H1 (cell line): ENCODE measurements around the gene FBXO21. TPM values are rescaled to one million over a fixed set of nuclear protein-coding genes. Genes with fewer than 3 reads are reported as not detected.

Experiments
- CTCF ChIA-PET: fragments of 300-600 bp; sonication (Branson Sonifier 250); formaldehyde crosslinking; loops from one replicate; lab custom pipeline; 2021; ENCODE audit not compliant: partially characterized antibody; lab: Charles Lee
- POLR2A ChIA-PET: fragments of 300-600 bp; sonication (Branson Sonifier 250); formaldehyde crosslinking; loops from one replicate; lab custom pipeline; 2021; ENCODE audit warnings: inconsistent platforms; ENCODE audit not compliant: partially characterized antibody; lab: Charles Lee
- DNase-seq, 2 experiments: peaks; one replicate each; pipeline versions ENCODE4 v3.0.0 to v3.0.0-alpha.2; 2010 to 2022; ENCODE audit warnings: low spot score in 2 of 2, low read depth in 1 of 2, mixed read lengths in 1 of 2
- FAIRE-seq: peaks from 2 replicates; lab custom pipeline; 2011; peaks lifted over from hg19 to GRCh38; lab: Jason Lieb, UNC
- H2AFZ ChIP-seq: 2 replicates; pipeline ENCODE4 v1.8.1; 2012; ENCODE audit warnings: low read length, inconsistent platforms
- H2AK5ac ChIP-seq: 2 replicates; pipeline ENCODE4 v1.6.1; 2013; ENCODE audit warnings: low read depth, low read length
- H2BK120ac ChIP-seq: replicated peaks from 2 replicates; pipeline ENCODE3; 2013; ENCODE audit warnings: low read depth, low read length, inconsistent platforms
- H2BK12ac ChIP-seq: 2 replicates; pipeline ENCODE4 v1.6.1; 2013; ENCODE audit warnings: low read depth, low read length
- H2BK15ac ChIP-seq: 2 replicates; pipeline ENCODE4 v1.6.1; 2013; ENCODE audit warnings: low read length
- H2BK20ac ChIP-seq: 2 replicates; pipeline ENCODE4 v1.6.1; 2013; ENCODE audit warnings: low read length
- H2BK5ac ChIP-seq: 2 replicates; pipeline ENCODE4 v1.6.1; 2013; ENCODE audit warnings: low read depth, low read length
- H3K14ac ChIP-seq: 2 replicates; pipeline ENCODE4 v1.6.1; 2013; ENCODE audit warnings: inconsistent platforms; ENCODE audit not compliant: insufficient read length
- H3K18ac ChIP-seq: 2 replicates; pipeline ENCODE4 v1.6.1; 2013; ENCODE audit warnings: low read length; ENCODE audit errors: extremely low read depth
- H3K23ac ChIP-seq: 2 replicates; pipeline ENCODE4 v1.6.1; 2013; ENCODE audit warnings: inconsistent platforms; ENCODE audit not compliant: insufficient read length
- H3K23me2 ChIP-seq: 2 replicates; pipeline ENCODE4 v1.6.1; 2013; ENCODE audit warnings: low read depth, low read length
- H3K27ac ChIP-seq: 2 replicates; pipeline ENCODE4 v1.6.1; 2011; ENCODE audit warnings: low read depth, low read length, inconsistent platforms
- H3K27me3 ChIP-seq, 4 experiments: replicated peaks in 1 of 4; 1 replicate in 1 of 4; 2 replicates in 3 of 4; pipeline versions ENCODE4 v1.6.1 to v1.8.1; 2011 to 2013; ENCODE audit warnings: low read length in 3 of 4, mild to moderate bottlenecking in 3 of 4, inconsistent platforms in 2 of 4, mixed read lengths in 2 of 4, moderate library complexity in 1 of 4; ENCODE audit not compliant: control insufficient read depth in 3 of 4, insufficient read depth in 3 of 4; ENCODE audit errors: extremely low read depth in 1 of 4
- H3K36me3 ChIP-seq, 4 experiments: 2 replicates each; pipeline versions ENCODE4 v1.6.1 to v1.8.1; 2011 to 2013; ENCODE audit warnings: mild to moderate bottlenecking in 4 of 4, low read length in 3 of 4, moderate library complexity in 2 of 4, control low read depth in 1 of 4, inconsistent platforms in 1 of 4; ENCODE audit not compliant: insufficient read depth in 4 of 4, control insufficient read depth in 2 of 4
- H3K4ac ChIP-seq: replicated peaks from 2 replicates; pipeline ENCODE3; 2013; ENCODE audit warnings: low read length, low read depth, mixed read lengths, inconsistent platforms; ENCODE audit not compliant: insufficient read length
- H3K4me1 ChIP-seq, 4 experiments: replicated peaks in 1 of 4; 1 replicate in 1 of 4; 2 replicates in 3 of 4; pipeline versions ENCODE4 v1.6.1 to v1.8.1; 2011 to 2013; ENCODE audit warnings: low read length in 3 of 4, inconsistent platforms in 2 of 4, mixed read lengths in 1 of 4; ENCODE audit not compliant: insufficient read depth in 4 of 4, control insufficient read depth in 3 of 4
- H3K4me2 ChIP-seq, 2 experiments: 2 replicates each; pipeline versions ENCODE4 v1.6.1 to v1.8.1; 2011 to 2013; ENCODE audit warnings: low read depth in 2 of 2, low read length in 2 of 2, control low read depth in 1 of 2, inconsistent platforms in 1 of 2, mild to moderate bottlenecking in 1 of 2; ENCODE audit not compliant: insufficient read depth in 1 of 2
- H3K4me3 ChIP-seq, 4 experiments: fragments of 200-600, 300-600 bp in 1 of 4; sonication (generic), shearing (Covaris generic), sonication (Bioruptor Twin) in 1 of 4; 2 replicates each; pipeline versions ENCODE4 v1.5.1 to v1.8.1; 2011 to 2016; ENCODE audit warnings: low read length in 4 of 4, low read depth in 3 of 4, control low read depth in 2 of 4, inconsistent platforms in 2 of 4, mild to moderate bottlenecking in 2 of 4, mixed read lengths in 1 of 4, moderate library complexity in 1 of 4; ENCODE audit not compliant: insufficient read depth in 2 of 4; ENCODE audit errors: extremely low read depth in 1 of 4
- H3K56ac ChIP-seq: replicated peaks from 2 replicates; pipeline ENCODE3; 2013; ENCODE audit warnings: low read depth, mild to moderate bottlenecking, mixed read lengths, low read length, inconsistent platforms; ENCODE audit not compliant: insufficient read length
- H3K79me1 ChIP-seq: 2 replicates; pipeline ENCODE4 v1.6.1; 2013; ENCODE audit warnings: low read depth, low read length, control low read depth
- H3K79me2 ChIP-seq, 2 experiments: 2 replicates each; pipeline versions ENCODE4 v1.6.1 to v1.8.1; 2012 to 2013; ENCODE audit warnings: low read length in 2 of 2, mild to moderate bottlenecking in 2 of 2, inconsistent platforms in 1 of 2; ENCODE audit not compliant: insufficient read depth in 2 of 2, control insufficient read depth in 1 of 2
- H3K9ac ChIP-seq, 4 experiments: replicated peaks in 1 of 4; 1 replicate in 1 of 4; 2 replicates in 3 of 4; pipeline versions ENCODE4 v1.6.1 to v1.8.1; 2011 to 2013; ENCODE audit warnings: low read depth in 3 of 4, low read length in 3 of 4, control low read depth in 2 of 4, mild to moderate bottlenecking in 2 of 4, moderate library complexity in 2 of 4, inconsistent platforms in 1 of 4; ENCODE audit errors: extremely low read depth in 1 of 4
- H3K9me3 ChIP-seq, 2 experiments: 2 replicates each; pipeline versions ENCODE4 v1.6.1 to v1.8.1; 2012 to 2013; ENCODE audit warnings: mild to moderate bottlenecking in 2 of 2, moderate library complexity in 2 of 2, control low read depth in 1 of 2, inconsistent platforms in 1 of 2, low read depth in 1 of 2, low read length in 1 of 2, mixed read lengths in 1 of 2; ENCODE audit not compliant: insufficient read depth in 2 of 2
- H4K20me1 ChIP-seq, 2 experiments: replicated peaks in 1 of 2; 2 replicates each; pipeline versions ENCODE3 to v1.8.1; 2011 to 2013; ENCODE audit warnings: inconsistent platforms in 2 of 2, low read length in 2 of 2, mild to moderate bottlenecking in 1 of 2; ENCODE audit not compliant: insufficient read depth in 2 of 2, control insufficient read depth in 1 of 2
- H4K5ac ChIP-seq: 2 replicates; pipeline ENCODE4 v1.6.1; 2013; ENCODE audit warnings: low read length, low read depth, mixed read lengths, inconsistent platforms; ENCODE audit not compliant: insufficient read length
- H4K8ac ChIP-seq: 2 replicates; pipeline ENCODE4 v1.8.0; 2013; ENCODE audit warnings: mild to moderate bottlenecking, moderate library complexity, low read length, inconsistent platforms; ENCODE audit not compliant: insufficient read depth; ENCODE audit errors: extremely low read depth
- H4K91ac ChIP-seq: replicated peaks from 2 replicates; pipeline ENCODE3; 2013; ENCODE audit warnings: low read length, mixed read lengths, inconsistent platforms; ENCODE audit not compliant: insufficient read length
- CHD2 ChIP-seq: IDR thresholded peaks from 2 replicates; pipeline ENCODE4 v1.6.1; 2012; ENCODE audit warnings: low read length, improper control_type of control experiment
- GABPA ChIP-seq: IDR thresholded peaks from 2 replicates; pipeline ENCODE4 v1.6.1; 2011; ENCODE audit warnings: mild to moderate bottlenecking, low read length, moderate library complexity, borderline replicate concordance; ENCODE audit not compliant: insufficient read depth
- JUN ChIP-seq: IDR thresholded peaks from 2 replicates; pipeline ENCODE4 v1.6.1; 2011; ENCODE audit warnings: low read depth, mild to moderate bottlenecking, improper control_type of control experiment, low read length
- KDM1A ChIP-seq: fragments of 200-600, 300-600 bp; sonication (generic); IDR thresholded peaks from 2 replicates; pipeline ENCODE4 v1.7.1; 2016; ENCODE audit warnings: mild to moderate bottlenecking, low read length, borderline replicate concordance
- KDM4A ChIP-seq: IDR thresholded peaks from one replicate; pipeline ENCODE4 v1.7.1; 2012; ENCODE audit warnings: low read depth, mild to moderate bottlenecking, moderate library complexity, low read length, inconsistent platforms; ENCODE audit not compliant: severe bottlenecking
- POLR2AphosphoS5 ChIP-seq: IDR thresholded peaks from 2 replicates; pipeline ENCODE4 v1.6.1; 2011; ENCODE audit warnings: low read depth, low read length
- SP1 ChIP-seq: IDR thresholded peaks from 2 replicates; pipeline ENCODE4 v1.6.1; 2011; ENCODE audit warnings: low read depth, low read length
- SP2 ChIP-seq: IDR thresholded peaks from 2 replicates; pipeline ENCODE4 v1.6.1; 2012; ENCODE audit warnings: mild to moderate bottlenecking, low read length, inconsistent platforms
- SP4 ChIP-seq: IDR thresholded peaks from 2 replicates; pipeline ENCODE4 v1.6.1; 2012; ENCODE audit warnings: low read length, inconsistent platforms
- TAF7 ChIP-seq: optimal IDR thresholded peaks from 2 replicates; pipeline ENCODE3; 2011; ENCODE audit warnings: low read depth, mild to moderate bottlenecking, inconsistent platforms, low read length, moderate library complexity, borderline replicate concordance
- WGBS, 2 experiments: shearing (Covaris generic) in 1 of 2; methylation state at CpG; one replicate each; pipeline versions ENCODE4 v1.1.6 to v1.1.7; 2013 to 2015; ENCODE audit warnings: low lambda C conversion rate in 2 of 2, mixed read lengths in 2 of 2, inconsistent platforms in 1 of 2, low coverage in 1 of 2, missing lambda C conversion rate in 1 of 2; ENCODE audit not compliant: insufficient replicate concordance in 2 of 2, insufficient coverage in 1 of 2, insufficient read length in 1 of 2; ENCODE audit errors: extremely low coverage in 1 of 2, missing lambda C conversion rate in 1 of 2; 5-methylcytosine and 5-hydroxymethylcytosine counted together
- polyA plus RNA-seq, 7 experiments: library from polyadenylated mRNA; depleted of rRNA in 3 of 7; stranded (reverse) in 5 of 7; unstranded in 2 of 7; fragments of >200 nt in 5 of 7; fragments of 200-250 nt in 2 of 7; gene quantifications; 1 replicate in 5 of 7; 2 replicates in 1 of 7; 4 replicates in 1 of 7; pipeline versions ENCODE4 v1.2.1 to v1.2.3, GENCODE V29; 2011 to 2013; ENCODE audit warnings: missing spikeins in 2 of 7, mixed read lengths in 2 of 7
- total RNA-seq: library from RNA; stranded (reverse); fragmentation: NEBNext Ultra II Directional; extraction: Animal tissue kit (Norgen Biotek cat#: 25700); gene quantifications from 2 replicates; pipeline ENCODE4 v1.2.1, GENCODE V29; 2021

FBXO21 gene
- total and polyA plus RNA-seq, 2 of the 8 experiments (the other 6 are each of a cell fraction or from before 2014, with no cell fraction given), result 57.0 to 80.6 TPM

GRCh38 chr12:117193903-117194302, 3.6 kb upstream of the FBXO21 start:
- Histone ChIP-seq H3K36me3 (no peaks in the 10 kb centered on the region), H2BK20ac (no peak overlapping the region), H3K14ac (no peak overlapping the region), H3K27ac (no peak overlapping the region), H2AK5ac (no peak overlapping the region), H3K23me2 (peaks cover 11% of the 10 kb centered on the region; the same call in 1 of the 2 replicates), H3K56ac (no peak overlapping the region), H3K9ac (no peak overlapping the region), H3K4me1 (peaks cover 2 to 5% (median 4%) of the 10 kb centered on the region in 4 experiments; a peak in 5 of 7 replicates), H2BK12ac (no peak overlapping the region), H4K8ac (no peak overlapping the region), H2BK120ac (no peak overlapping the region), H3K79me1 (peaks cover 7% of the 10 kb centered on the region), H4K20me1 (peaks cover 0 to 7% of the 10 kb centered on the region in 2 experiments), H3K9me3 (no peaks in the 10 kb centered on the region), H3K4ac (no peak overlapping the region), H4K91ac (no peak overlapping the region), H3K79me2 (peaks cover 7 to 10% of the 10 kb centered on the region in 2 experiments; a peak in 3 of 4 replicates), H2AFZ (no peak overlapping the region), H2BK5ac (no peak overlapping the region), H4K5ac (no peak overlapping the region), H3K4me2 (no peak overlapping the region), H3K4me3 (no peak overlapping the region), H3K23ac (no peak overlapping the region), H3K27me3 (peaks cover 0 to 2% (median 0%) of the 10 kb centered on the region in 4 experiments; a peak in 1 of 7 replicates), H2BK15ac (no peak overlapping the region), H3K18ac (no peak overlapping the region)
- CTCF ChIA-PET, result no interaction called here
- no peak for TF ChIP-seq KDM1A
- no peak for TF ChIP-seq SP1
- TF ChIP-seq CHD2, result no peak
- TF ChIP-seq SP2, result no peak
- no peak for TF ChIP-seq POLR2AphosphoS5
- TF ChIP-seq JUN, result no peak
- no peak for TF ChIP-seq KDM4A
- TF ChIP-seq SP4, result no peak
- TF ChIP-seq TAF7, result no peak
- no peak for TF ChIP-seq GABPA
- 96% methylated on average over 3 of the region's 3 CpGs; no CpG with 5 or more reads in 1 of the 2 experiments for WGBS, 2 experiments
- DNase-seq (no peak), FAIRE-seq (no peak)
- POLR2A ChIA-PET, result no interaction called here
